ENCODE measurements around the gene CRYGD.

Gene CRYGD

GRCh38 chr2:208156439-208156838, 32.1 kb upstream of the CRYGD start (continued):
- TF ChIP-seq TSHZ2 (CRISPR knock-in tag; IDR thresholded peaks at IDR 0.05) (no peak), SNAI2 (CRISPR knock-in tag; IDR thresholded peaks at IDR 0.05) (no peak)

GRCh38 chr2:208153156-208153555, 28.8 kb upstream of the CRYGD start:
- no peak for ATAC-seq
- TF ChIP-seq ZFP30 (CRISPR knock-in tag; IDR thresholded peaks at IDR 0.05) (no peak), ARNTL (CRISPR knock-in tag; IDR thresholded peaks at IDR 0.05; ENCODE audit: borderline replicate concordance, low read depth) (no peak), GLIS3 (CRISPR knock-in tag; IDR thresholded peaks at IDR 0.05) (no peak)

GRCh38 chr2:208150956-208151355, 26.6 kb upstream of the CRYGD start:
- ATAC-seq, result no peak
- TF ChIP-seq SNAI2 (CRISPR knock-in tag; IDR thresholded peaks at IDR 0.05) (no peak), TOX (CRISPR knock-in tag; IDR thresholded peaks at IDR 0.05; ENCODE audit: borderline replicate concordance) (no peak)

- no peak for ATAC-seq
- TF ChIP-seq TOX (CRISPR knock-in tag; IDR thresholded peaks at IDR 0.05; ENCODE audit: borderline replicate concordance) (no peak), ISL1 (CRISPR knock-in tag; IDR thresholded peaks at IDR 0.05) (no peak), ESRRG (CRISPR knock-in tag; IDR thresholded peaks at IDR 0.05) (no peak), TSHZ2 (CRISPR knock-in tag; IDR thresholded peaks at IDR 0.05) (no peak), GLIS3 (CRISPR knock-in tag; IDR thresholded peaks at IDR 0.05) (no peak), ARNTL (CRISPR knock-in tag; IDR thresholded peaks at IDR 0.05; ENCODE audit: borderline replicate concordance, low read depth) (no peak), ZFP3 (CRISPR knock-in tag; IDR thresholded peaks at IDR 0.05) (no peak), ZC3H10 (CRISPR knock-in tag; IDR thresholded peaks at IDR 0.05) (no peak), PATZ1 (CRISPR knock-in tag; IDR thresholded peaks at IDR 0.05; ENCODE audit: borderline replicate concordance) (no peak), CSRNP3 (CRISPR knock-in tag; IDR thresholded peaks at IDR 0.05) (no peak), PPARA (CRISPR knock-in tag; IDR thresholded peaks at IDR 0.05; ENCODE audit: borderline replicate concordance) (no peak), CSDC2 (CRISPR knock-in tag; IDR thresholded peaks at IDR 0.05) (no peak)
Observed at GRCh38 chr2:208150094-208150493, 25.8 kb upstream of the CRYGD start.

GRCh38 chr2:208148803-208149202, 24.5 kb upstream of the CRYGD start:
- ATAC-seq, result no peak
- no peak for TF ChIP-seq CREB5 (CRISPR knock-in tag; IDR thresholded peaks at IDR 0.05; ENCODE audit: low read depth)
- no peak for TF ChIP-seq ZNF70 (CRISPR knock-in tag; IDR thresholded peaks at IDR 0.05)

Measured in SK-N-SH treated with all-trans-retinoic acid at 6 μM for 48 hours (cell line).